Dermis lymphatic vessel endothelial cell (primary cell): ENCODE measurements around the gene UEVLD. TPM values are rescaled to one million over a fixed set of nuclear protein-coding genes. Genes with fewer than 3 reads are reported as not detected.

Source experiments
- total RNA-seq: library from RNA; depleted of rRNA; stranded (reverse); fragments of >200 nt; gene quantifications from 2 replicates; pipeline ENCODE4 v1.2.1, GENCODE V29; 2014

The UEVLD gene
- total RNA-seq, result 23.8 and 25.2 TPM in 2 replicates

GRCh38 chr11:18588297-18589252 lies at the start of gene UEVLD:
UEVLD (minus strand) TSS chr11:18588734; CDS start chr11:18588654, 80 bp downstream.

GRCh38 chr11:18634140-18635032 lies 45.9 kb upstream of the UEVLD start, which contains the start of gene SPTY2D1:
SPTY2D1 (minus strand) TSS chr11:18634342; CDS start chr11:18634257, 85 bp downstream.

GRCh38 chr11:18599739-18600230 lies 11.3 kb upstream of the UEVLD start, which contains the start of gene MISFA:
MISFA (plus strand) TSS chr11:18599789; CDS start chr11:18599929, 140 bp downstream.

GRCh38 chr11:18526521-18527296 lies 61.8 kb downstream of the UEVLD start, which contains the start of gene TSG101:
TSG101 (minus strand) TSS chr11:18526942; CDS start chr11:18526816, 126 bp downstream.

Other genes with a start within 250 kb of the UEVLD start
- gene LDHA, start 194.2 kb downstream of the UEVLD start, total RNA-seq, result 171 and 184 TPM in 2 replicates
- gene LDHC, start 176.4 kb downstream of the UEVLD start, total RNA-seq, result not detected in 2 replicates
- not detected in 2 replicates for gene LDHAL6A, start 132.9 kb downstream of the UEVLD start, total RNA-seq
- 68.8 and 69.8 TPM in 2 replicates for gene TSG101, start 61.8 kb downstream of the UEVLD start, total RNA-seq
- gene MISFA, start 11.1 kb upstream of the UEVLD start, total RNA-seq, result 0.34 and 0.98 TPM in 2 replicates
- gene SPTY2D1, start 45.6 kb upstream of the UEVLD start, total RNA-seq, result 10.0 and 12.1 TPM in 2 replicates
- 4.8 and 5.3 TPM in 2 replicates for gene TMEM86A, start 110.0 kb upstream of the UEVLD start, total RNA-seq
- under 0.01 and 0.33 TPM in 2 replicates for gene IGSF22, start 137.5 kb upstream of the UEVLD start, total RNA-seq
- not detected in 2 replicates for gene PTPN5, start 203.1 kb upstream of the UEVLD start, total RNA-seq